ENCODE data around the gene BCORL1.

DNA sequence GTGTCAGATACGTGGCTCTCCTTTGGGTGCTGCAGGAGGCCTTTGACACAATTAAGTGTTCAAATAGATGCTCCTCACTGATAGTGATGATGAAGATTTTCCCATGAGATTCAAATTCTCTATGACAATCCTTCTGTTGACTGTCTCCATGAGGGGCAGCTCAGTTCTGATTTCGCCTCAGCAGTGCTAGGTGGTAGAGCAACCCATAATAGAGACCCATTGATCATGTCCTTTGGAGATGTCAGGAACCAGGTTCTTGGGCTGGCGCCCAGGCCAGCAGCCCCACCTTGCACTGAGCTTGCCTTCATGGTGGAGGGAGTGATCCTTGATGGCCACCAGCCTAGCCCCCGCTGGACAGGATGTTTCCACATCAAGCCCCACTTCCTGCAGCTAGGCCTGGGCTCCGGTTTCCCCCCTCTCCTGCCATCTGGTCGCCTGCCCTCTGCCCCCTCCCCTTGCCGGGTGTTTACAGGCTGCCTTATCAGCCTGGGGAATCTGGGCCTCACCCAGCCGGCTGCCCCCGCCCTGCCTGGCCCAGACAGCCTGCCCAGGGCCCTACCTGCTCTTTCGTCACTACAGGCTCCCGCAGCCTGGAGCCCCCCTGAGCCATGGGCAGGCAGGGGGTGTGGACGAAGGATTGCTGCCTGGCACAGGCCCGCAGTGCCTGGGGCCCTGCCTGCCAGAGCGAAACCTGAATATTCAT is 115.2 kb downstream of the BCORL1 start:
- TF ChIP-seq POLR2A (IDR thresholded peaks at IDR 0.05; ENCODE audit: low read depth, low read length) (no peak), EZH2 (IDR thresholded peaks at IDR 0.05; ENCODE audit: borderline replicate concordance, low read depth, low read length, severe bottlenecking) (no peak)
- TF ChIP-seq, protein P1, sequence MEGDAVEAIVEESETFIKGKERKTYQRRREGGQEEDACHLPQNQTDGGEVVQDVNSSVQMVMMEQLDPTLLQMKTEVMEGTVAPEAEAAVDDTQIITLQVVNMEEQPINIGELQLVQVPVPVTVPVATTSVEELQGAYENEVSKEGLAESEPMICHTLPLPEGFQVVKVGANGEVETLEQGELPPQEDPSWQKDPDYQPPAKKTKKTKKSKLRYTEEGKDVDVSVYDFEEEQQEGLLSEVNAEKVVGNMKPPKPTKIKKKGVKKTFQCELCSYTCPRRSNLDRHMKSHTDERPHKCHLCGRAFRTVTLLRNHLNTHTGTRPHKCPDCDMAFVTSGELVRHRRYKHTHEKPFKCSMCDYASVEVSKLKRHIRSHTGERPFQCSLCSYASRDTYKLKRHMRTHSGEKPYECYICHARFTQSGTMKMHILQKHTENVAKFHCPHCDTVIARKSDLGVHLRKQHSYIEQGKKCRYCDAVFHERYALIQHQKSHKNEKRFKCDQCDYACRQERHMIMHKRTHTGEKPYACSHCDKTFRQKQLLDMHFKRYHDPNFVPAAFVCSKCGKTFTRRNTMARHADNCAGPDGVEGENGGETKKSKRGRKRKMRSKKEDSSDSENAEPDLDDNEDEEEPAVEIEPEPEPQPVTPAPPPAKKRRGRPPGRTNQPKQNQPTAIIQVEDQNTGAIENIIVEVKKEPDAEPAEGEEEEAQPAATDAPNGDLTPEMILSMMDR (IDR thresholded peaks at IDR 0.05; ENCODE audit: extremely low read depth in 1 of 2, insufficient read depth in 1 of 2, low read depth in 1 of 2, low read length in 2 of 2): no peak

Data from endothelial cell of umbilical vein (primary cell).